ENCODE measurements around the gene DGKG. TPM values are rescaled to one million over a fixed set of nuclear protein-coding genes. Genes with fewer than 3 reads are reported as not detected.

DGKG gene
- total RNA-seq, 6 experiments from 2014 or later = 1.5 to 3.6 (median 2.0) TPM

- no peak overlapping the region for H3K27ac ChIP-seq
- no peaks in the 10 kb centered on the region for H3K36me3 ChIP-seq
- DNase-seq (no peak), ATAC-seq (no peak)
- WGBS (ENCODE audit: insufficient coverage, low coverage, low lambda C conversion rate, missing lambda C conversion rate) = 52% methylated on average over 11 of the region's 12 CpGs
- no peaks in the 10 kb centered on the region for H3K27me3 ChIP-seq
- H3K4me3 ChIP-seq = no peak overlapping the region
- intact Hi-C loops (cut with DNase I) = loop anchor here in 1 of 2 donors (10.0 kb wide), 1 partner anchor 276 kb away; no protein-coding TSS in a partner anchor
- H3K4me1 ChIP-seq = no peaks in the 10 kb centered on the region
- H3K9me3 ChIP-seq = no peaks in the 10 kb centered on the region
- TF ChIP-seq POLR2A (IDR thresholded peaks at IDR 0.05) (no peak), CTCF (IDR thresholded peaks at IDR 0.05) (no peak)
These were observed 103.1 kb downstream of the DGKG start for GRCh38 chr3:186258968-186259367.

- 66% methylated on average over 6 of the region's 6 CpGs for WGBS (ENCODE audit: insufficient coverage, low coverage, low lambda C conversion rate, missing lambda C conversion rate)
- no peak for TF ChIP-seq CTCF (IDR thresholded peaks at IDR 0.05)
- no peak for TF ChIP-seq POLR2A (IDR thresholded peaks at IDR 0.05)
- Histone ChIP-seq H3K36me3 (no peaks in the 10 kb centered on the region), H3K4me3 (no peak overlapping the region), H3K9me3 (no peaks in the 10 kb centered on the region), H3K4me1 (no peaks in the 10 kb centered on the region), H3K27ac (no peak overlapping the region), H3K27me3 (no peaks in the 10 kb centered on the region)
- DNase-seq = no peak
- ATAC-seq = no peak
- intact Hi-C loops (cut with DNase I) = loop anchor here in 1 of 2 donors (10.0 kb wide), 1 partner anchor 277 kb away; no protein-coding TSS in a partner anchor
These were observed 104.2 kb downstream of the DGKG start for GRCh38 chr3:186257866-186258265.

- intact Hi-C loops (cut with DNase I) = loop anchor here in 1 of 2 donors (10.0 kb wide), 1 partner anchor 279 kb away; no protein-coding TSS in a partner anchor
- H3K27me3 ChIP-seq = no peaks in the 10 kb centered on the region
- no peak overlapping the region for H3K4me3 ChIP-seq
- 62% methylated on average over 13 of the region's 19 CpGs for WGBS (ENCODE audit: insufficient coverage, low coverage, low lambda C conversion rate, missing lambda C conversion rate)
- ATAC-seq (no peak), DNase-seq (no peak)
- no peak overlapping the region for H3K27ac ChIP-seq
- H3K36me3 ChIP-seq = no peaks in the 10 kb centered on the region
- TF ChIP-seq POLR2A (IDR thresholded peaks at IDR 0.05) = no peak
- TF ChIP-seq CTCF (IDR thresholded peaks at IDR 0.05) = no peak
- H3K9me3 ChIP-seq = no peaks in the 10 kb centered on the region
- H3K4me1 ChIP-seq = no peaks in the 10 kb centered on the region
These were observed 106.2 kb downstream of the DGKG start for GRCh38 chr3:186255703-186256331.

GRCh38 chr3:186254676-186255650, 107.1 kb downstream of the DGKG start:
- ATAC-seq (peak in 3 of 4 donors; percentile 10 to 48 (median 41)), DNase-seq (no peak)
- Histone ChIP-seq H3K4me1 (no peaks in the 10 kb centered on the region), H3K4me3 (no peak overlapping the region), H3K27ac (no peak overlapping the region), H3K27me3 (no peaks in the 10 kb centered on the region), H3K36me3 (no peaks in the 10 kb centered on the region), H3K9me3 (no peaks in the 10 kb centered on the region)
- WGBS (ENCODE audit: insufficient coverage, low coverage, low lambda C conversion rate, missing lambda C conversion rate) = 61% methylated on average over 14 of the region's 17 CpGs
- TF ChIP-seq POLR2A (IDR thresholded peaks at IDR 0.05) (no peak), CTCF (IDR thresholded peaks at IDR 0.05) (no peak)
- intact Hi-C loops (cut with DNase I) = loop anchor here in 1 of 2 donors (5.0 to 10.0 kb wide), 2 partner anchors 273 to 280 kb away; no protein-coding TSS in a partner anchor

Measured in right lobe of liver (tissue), 6 donors.